NCI-H748 (cell line): ENCODE data around the gene WDR7.

ENCODE experiments used
- DNase-seq: peaks from one replicate; lab custom pipeline; 2025; ENCODE audit not compliant: unreplicated experiment; lab: John Stamatoyannopoulos, UW

Gene WDR7

DNA sequence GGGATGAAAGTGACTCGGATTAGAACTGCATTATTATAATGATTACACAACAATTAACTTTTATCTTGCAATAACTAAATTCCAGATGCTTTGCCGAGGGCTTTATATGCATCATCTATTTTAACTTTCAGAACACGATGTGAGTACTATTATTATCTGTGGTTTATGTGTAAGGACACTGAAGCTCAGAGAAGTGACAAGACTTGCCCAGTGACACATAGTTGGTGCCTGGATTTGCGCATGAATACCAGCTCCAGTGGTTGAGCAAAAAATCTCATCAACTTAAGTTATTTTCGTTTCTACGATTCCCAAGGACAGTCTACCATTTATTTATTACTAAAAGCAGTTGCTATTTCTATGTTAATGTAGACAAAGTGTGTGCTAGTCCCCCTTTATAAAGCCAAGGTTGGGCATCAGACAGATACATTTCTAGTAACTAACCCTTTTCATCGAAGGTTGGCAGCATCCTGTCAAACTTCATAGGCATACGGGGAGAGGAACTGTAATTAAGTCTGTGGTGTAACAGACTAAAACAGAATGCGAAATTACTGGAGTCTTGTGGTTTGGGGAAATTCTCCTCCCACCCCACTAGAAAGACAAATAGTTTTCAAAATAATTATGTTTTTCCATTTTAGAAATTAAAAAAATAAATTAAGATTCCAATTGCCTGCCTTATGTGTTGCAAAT is 422.5 kb downstream of the WDR7 start:
- no peak for DNase-seq

- no peak for DNase-seq
Observed at GRCh38 chr18:57075716-57076400, 424.7 kb downstream of the WDR7 start.

GRCh38 chr18:57077005-57077765 is 426.0 kb downstream of the WDR7 start:
- no peak for DNase-seq

DNA sequence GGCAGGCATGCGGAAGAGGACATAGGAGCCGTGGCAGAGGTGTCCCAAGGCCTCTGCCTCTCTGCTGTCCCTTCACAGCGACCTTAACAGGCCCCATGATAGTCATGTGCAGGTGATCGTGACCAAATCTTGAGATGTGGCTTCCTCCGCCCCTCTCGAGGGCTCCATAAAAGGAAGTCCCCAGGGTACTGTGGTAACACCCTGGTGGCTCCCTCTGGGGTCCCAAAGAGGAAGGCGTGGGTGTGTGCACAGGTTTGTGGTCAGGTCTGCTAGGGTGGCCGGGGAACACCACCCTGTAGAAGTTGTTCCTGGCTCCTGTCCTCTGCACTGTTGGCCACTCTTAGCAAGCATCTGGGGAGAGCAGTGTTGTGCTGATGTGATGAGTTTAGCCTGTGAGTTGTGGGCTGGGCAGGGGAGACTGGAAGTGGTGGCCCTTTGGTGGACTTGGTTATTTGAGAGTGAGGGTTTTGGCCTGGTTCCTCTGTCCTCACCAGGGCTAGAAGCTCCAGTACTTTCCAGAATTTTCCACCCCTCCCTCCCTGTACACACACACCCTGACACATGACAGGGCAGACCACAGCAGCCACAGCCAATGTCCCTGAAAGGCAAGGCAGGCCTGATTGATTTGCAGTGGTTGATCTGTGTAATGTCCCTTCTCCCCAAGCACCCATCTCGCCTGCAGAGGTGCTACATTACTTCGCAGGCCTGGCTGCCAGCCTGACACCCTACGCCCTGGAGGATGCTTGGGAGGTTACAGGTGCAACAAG is 426.8 kb downstream of the WDR7 start:
- DNase-seq: no peak

- DNase-seq: no peak
Observed at GRCh38 chr18:57078614-57079013, 427.5 kb downstream of the WDR7 start.

GRCh38 chr18:57080479-57080878 is 429.3 kb downstream of the WDR7 start:
- no peak for DNase-seq

- no peak for DNase-seq
Observed at GRCh38 chr18:57081899-57082298, 430.7 kb downstream of the WDR7 start.

- no peak for DNase-seq
Observed at GRCh38 chr18:57083485-57083884, 432.3 kb downstream of the WDR7 start.

- DNase-seq: no peak
Observed at GRCh38 chr18:57084331-57085271, 433.4 kb downstream of the WDR7 start.

DNA sequence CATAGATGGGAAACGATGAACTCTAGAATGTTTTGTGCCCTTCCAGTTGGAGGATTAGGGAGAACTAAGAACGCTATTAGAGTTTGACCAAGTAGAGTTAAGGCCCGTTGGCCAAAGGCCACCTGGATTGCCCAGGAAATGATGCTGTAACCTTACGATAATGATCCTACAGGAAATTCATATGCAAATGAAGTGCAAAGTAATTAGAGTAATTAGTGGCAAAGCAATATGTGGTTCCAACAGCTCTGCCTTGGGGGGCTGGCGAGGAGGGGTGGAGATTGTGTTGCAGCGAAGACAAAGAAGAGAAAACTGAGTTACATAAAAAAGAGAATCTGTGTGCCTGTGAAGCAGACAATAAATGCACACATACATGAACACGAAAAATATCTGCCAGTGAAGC is 434.2 kb downstream of the WDR7 start:
- no peak for DNase-seq

DNA sequence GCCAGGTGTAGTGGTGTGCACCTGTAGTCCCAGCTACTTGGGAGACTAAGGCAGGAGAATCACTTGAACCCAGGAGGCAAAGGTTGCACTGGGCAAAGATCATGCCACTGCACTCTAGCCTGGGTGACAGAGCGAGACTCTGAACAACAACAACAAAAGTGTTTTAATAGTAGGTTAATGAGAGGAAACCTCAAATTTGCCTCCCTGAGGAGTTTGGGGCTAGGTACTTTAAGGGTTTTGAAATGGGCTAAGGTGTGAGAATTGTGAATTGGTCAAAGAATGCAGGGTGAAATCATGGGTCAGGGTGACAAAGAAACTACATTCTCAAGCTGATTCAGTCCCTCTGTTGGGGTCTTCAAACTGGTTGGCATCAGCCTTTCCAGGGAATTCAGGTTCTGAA is 435.0 kb downstream of the WDR7 start:
- no peak for DNase-seq
